ENCODE data around the gene SNAI3. TPM values are rescaled to one million over a fixed set of nuclear protein-coding genes. Genes with fewer than 3 reads are reported as not detected.

The SNAI3 gene
- total and polyA plus RNA-seq, 9 of the 15 experiments (the other 6 are each of a cell fraction or from before 2014, with no cell fraction given): 0.04 to 4.1 (median 0.80) TPM; not detected in 1

DNA sequence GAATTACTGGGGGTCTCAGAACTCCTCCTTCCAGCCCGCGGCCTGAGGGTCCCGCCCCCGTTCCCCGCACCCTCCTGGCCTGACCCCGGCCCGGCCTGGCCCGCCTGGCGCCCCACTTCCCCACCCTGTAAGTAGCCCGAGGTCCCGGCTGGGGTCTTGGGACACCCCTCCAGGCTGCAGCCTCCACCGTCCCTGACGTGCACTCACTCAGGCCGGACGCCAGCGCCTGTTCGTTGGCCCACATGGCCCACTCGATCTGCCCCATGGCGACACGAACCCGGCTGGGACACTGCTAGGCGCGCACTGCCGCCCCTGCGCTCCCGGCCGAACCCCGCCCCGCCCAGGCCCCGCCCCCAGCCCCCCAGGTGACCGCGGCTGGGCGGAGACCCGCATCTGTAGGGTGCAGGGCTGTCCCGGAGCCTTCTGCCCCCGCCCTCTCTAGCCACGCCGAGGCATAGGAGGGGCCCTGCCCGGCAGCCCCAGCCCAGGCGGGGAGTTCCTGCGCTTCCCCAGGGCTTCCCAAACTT is 35.5 kb downstream of the SNAI3 start, which contains the start of gene CYBA (continued):
- 0 out of 2 replicates have a peak, but pooled peaks have one; percentile 45 for TF ChIP-seq ZNF263 (CRISPR knock-in tag; IDR thresholded peaks at IDR 0.05; ENCODE audit: borderline replicate concordance)
- TF ChIP-seq FOSL1 (tag; conservative IDR thresholded peaks at IDR 0.05): no peak
- TF ChIP-seq, protein P1, sequence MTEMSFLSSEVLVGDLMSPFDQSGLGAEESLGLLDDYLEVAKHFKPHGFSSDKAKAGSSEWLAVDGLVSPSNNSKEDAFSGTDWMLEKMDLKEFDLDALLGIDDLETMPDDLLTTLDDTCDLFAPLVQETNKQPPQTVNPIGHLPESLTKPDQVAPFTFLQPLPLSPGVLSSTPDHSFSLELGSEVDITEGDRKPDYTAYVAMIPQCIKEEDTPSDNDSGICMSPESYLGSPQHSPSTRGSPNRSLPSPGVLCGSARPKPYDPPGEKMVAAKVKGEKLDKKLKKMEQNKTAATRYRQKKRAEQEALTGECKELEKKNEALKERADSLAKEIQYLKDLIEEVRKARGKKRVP (CRISPR knock-in tag; IDR thresholded peaks at IDR 0.05): no peak
- TF ChIP-seq CEBPG (CRISPR knock-in tag; IDR thresholded peaks at IDR 0.05): 0 out of 2 replicates have a peak, but pooled peaks have one; percentile 44
- no peak for TF ChIP-seq CEBPG (tag; conservative IDR thresholded peaks at IDR 0.05 in 1 of 2, IDR thresholded peaks at IDR 0.05 in 1 of 2)
- peak; percentile 91 for TF ChIP-seq SUPT5H (IDR thresholded peaks at IDR 0.05)
- no peak for TF ChIP-seq ZC3H8 (IDR thresholded peaks at IDR 0.05)
- no peak for TF ChIP-seq GABPA (tag; conservative IDR thresholded peaks at IDR 0.05; ENCODE audit: low read depth)
- TF ChIP-seq ETV1 (tag; conservative IDR thresholded peaks at IDR 0.05; ENCODE audit: low read depth): no peak
- TF ChIP-seq FOXJ2 (tag; IDR thresholded peaks at IDR 0.05): no peak
- no peak for TF ChIP-seq PCBP2 (IDR thresholded peaks at IDR 0.05; ENCODE audit: low read depth, low read length, poor library complexity, severe bottlenecking)
- TF ChIP-seq, protein P2, sequence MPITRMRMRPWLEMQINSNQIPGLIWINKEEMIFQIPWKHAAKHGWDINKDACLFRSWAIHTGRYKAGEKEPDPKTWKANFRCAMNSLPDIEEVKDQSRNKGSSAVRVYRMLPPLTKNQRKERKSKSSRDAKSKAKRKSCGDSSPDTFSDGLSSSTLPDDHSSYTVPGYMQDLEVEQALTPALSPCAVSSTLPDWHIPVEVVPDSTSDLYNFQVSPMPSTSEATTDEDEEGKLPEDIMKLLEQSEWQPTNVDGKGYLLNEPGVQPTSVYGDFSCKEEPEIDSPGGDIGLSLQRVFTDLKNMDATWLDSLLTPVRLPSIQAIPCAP (CRISPR knock-in tag; IDR thresholded peaks at IDR 0.05; ENCODE audit: borderline replicate concordance): no peak
- TF ChIP-seq NFYB (IDR thresholded peaks at IDR 0.05; ENCODE audit: extremely low read depth, insufficient read length): no peak
- TF ChIP-seq FOXP1 (CRISPR knock-in tag; IDR thresholded peaks at IDR 0.05): 0 out of 2 replicates have a peak, but pooled peaks have one; percentile 28
- no peak for TF ChIP-seq TSC22D4 (tag; IDR thresholded peaks at IDR 0.05)
- TF ChIP-seq XRCC5 (IDR thresholded peaks at IDR 0.05; ENCODE audit: low read depth, low read length): no peak
- TF ChIP-seq ZBTB1 (CRISPR knock-in tag; IDR thresholded peaks at IDR 0.05; ENCODE audit: borderline replicate concordance, low read depth): no peak
- no peak for TF ChIP-seq MIER1 (IDR thresholded peaks at IDR 0.05; ENCODE audit: low read depth)
- TF ChIP-seq CBFA2T3 (IDR thresholded peaks at IDR 0.05): no peak
- TF ChIP-seq ZBTB7A (IDR thresholded peaks at IDR 0.05; ENCODE audit: borderline replicate concordance, control insufficient read depth, low read depth, low read length): peak; percentile 75
- TF ChIP-seq NCOA1 (IDR thresholded peaks at IDR 0.05; ENCODE audit: low read depth): no peak
- peak; percentile 81; the same call in 1 of the 2 replicates for TF ChIP-seq MYC (IDR thresholded peaks at IDR 0.05; ENCODE audit: low read depth, low read length)
- TF ChIP-seq MYC (CRISPR knock-in tag; IDR thresholded peaks at IDR 0.05; ENCODE audit: borderline replicate concordance, low read depth): 0 out of 2 replicates have a peak, but pooled peaks have one; percentile 63
- no peak for TF ChIP-seq STAT5B (CRISPR knock-in tag; IDR thresholded peaks at IDR 0.05)
- TF ChIP-seq POLR2A (conservative IDR thresholded peaks at IDR 0.05): peak; percentile 89
- TF ChIP-seq, protein P3, sequence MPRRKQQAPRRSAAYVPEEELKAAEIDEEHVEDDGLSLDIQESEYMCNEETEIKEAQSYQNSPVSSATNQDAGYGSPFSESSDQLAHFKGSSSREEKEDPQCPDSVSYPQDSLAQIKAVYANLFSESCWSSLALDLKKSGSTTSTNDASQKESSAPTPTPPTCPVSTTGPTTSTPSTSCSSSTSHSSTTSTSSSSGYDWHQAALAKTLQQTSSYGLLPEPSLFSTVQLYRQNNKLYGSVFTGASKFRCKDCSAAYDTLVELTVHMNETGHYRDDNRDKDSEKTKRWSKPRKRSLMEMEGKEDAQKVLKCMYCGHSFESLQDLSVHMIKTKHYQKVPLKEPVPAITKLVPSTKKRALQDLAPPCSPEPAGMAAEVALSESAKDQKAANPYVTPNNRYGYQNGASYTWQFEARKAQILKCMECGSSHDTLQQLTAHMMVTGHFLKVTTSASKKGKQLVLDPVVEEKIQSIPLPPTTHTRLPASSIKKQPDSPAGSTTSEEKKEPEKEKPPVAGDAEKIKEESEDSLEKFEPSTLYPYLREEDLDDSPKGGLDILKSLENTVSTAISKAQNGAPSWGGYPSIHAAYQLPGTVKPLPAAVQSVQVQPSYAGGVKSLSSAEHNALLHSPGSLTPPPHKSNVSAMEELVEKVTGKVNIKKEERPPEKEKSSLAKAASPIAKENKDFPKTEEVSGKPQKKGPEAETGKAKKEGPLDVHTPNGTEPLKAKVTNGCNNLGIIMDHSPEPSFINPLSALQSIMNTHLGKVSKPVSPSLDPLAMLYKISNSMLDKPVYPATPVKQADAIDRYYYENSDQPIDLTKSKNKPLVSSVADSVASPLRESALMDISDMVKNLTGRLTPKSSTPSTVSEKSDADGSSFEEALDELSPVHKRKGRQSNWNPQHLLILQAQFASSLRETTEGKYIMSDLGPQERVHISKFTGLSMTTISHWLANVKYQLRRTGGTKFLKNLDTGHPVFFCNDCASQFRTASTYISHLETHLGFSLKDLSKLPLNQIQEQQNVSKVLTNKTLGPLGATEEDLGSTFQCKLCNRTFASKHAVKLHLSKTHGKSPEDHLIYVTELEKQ (CRISPR knock-in tag; IDR thresholded peaks at IDR 0.05): no peak

Measured in K562 (cell line).